Measurements from ENCODE around the gene SLC39A9.

DNA sequence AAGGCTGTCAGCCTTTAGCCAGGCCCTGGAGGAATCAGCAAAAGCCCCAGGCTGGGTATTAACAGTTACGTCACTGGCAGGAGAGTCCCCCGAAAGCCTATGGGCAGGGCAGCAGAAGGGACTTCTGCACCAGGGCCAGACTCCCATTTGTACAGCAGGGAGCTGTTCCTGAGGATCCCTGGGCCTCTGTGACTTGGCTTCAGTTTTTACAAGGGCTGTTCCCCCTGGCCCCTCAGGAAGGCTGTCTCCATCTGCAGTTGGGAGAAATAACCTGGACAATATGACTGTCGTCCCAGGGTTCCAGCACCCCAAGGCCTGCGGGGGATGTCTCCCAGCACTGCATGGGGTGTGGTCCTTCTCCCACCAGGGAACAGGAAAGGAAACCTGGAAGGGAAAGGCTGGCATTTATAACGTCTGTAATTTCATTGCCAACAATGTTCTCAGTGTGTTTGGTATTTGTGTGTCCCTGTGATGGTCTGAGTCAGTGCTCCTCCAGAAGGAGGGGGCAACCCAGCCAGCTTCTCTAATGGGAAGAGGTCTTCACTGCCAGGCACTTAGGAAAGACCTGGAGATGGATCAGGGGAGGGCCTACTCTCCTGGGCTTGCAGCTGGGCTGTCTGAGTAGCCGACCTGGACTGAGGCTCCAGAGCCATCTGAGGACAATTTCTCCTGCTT, 42.7 kb upstream of the SLC39A9 start:
- TF ChIP-seq CSDC2 (CRISPR knock-in tag; IDR thresholded peaks at IDR 0.05) (no peak), TOX (CRISPR knock-in tag; IDR thresholded peaks at IDR 0.05; ENCODE audit: borderline replicate concordance) (no peak), SNAI2 (CRISPR knock-in tag; IDR thresholded peaks at IDR 0.05) (no peak), GLIS3 (CRISPR knock-in tag; IDR thresholded peaks at IDR 0.05) (no peak), ZFP30 (CRISPR knock-in tag; IDR thresholded peaks at IDR 0.05) (no peak)
- TF ChIP-seq, protein P1, sequence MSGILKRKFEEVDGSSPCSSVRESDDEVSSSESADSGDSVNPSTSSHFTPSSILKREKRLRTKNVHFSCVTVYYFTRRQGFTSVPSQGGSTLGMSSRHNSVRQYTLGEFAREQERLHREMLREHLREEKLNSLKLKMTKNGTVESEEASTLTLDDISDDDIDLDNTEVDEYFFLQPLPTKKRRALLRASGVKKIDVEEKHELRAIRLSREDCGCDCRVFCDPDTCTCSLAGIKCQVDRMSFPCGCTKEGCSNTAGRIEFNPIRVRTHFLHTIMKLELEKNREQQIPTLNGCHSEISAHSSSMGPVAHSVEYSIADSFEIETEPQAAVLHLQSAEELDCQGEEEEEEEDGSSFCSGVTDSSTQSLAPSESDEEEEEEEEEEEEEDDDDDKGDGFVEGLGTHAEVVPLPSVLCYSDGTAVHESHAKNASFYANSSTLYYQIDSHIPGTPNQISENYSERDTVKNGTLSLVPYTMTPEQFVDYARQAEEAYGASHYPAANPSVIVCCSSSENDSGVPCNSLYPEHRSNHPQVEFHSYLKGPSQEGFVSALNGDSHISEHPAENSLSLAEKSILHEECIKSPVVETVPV (CRISPR knock-in tag; IDR thresholded peaks at IDR 0.05): no peak
- TF ChIP-seq, protein P2, sequence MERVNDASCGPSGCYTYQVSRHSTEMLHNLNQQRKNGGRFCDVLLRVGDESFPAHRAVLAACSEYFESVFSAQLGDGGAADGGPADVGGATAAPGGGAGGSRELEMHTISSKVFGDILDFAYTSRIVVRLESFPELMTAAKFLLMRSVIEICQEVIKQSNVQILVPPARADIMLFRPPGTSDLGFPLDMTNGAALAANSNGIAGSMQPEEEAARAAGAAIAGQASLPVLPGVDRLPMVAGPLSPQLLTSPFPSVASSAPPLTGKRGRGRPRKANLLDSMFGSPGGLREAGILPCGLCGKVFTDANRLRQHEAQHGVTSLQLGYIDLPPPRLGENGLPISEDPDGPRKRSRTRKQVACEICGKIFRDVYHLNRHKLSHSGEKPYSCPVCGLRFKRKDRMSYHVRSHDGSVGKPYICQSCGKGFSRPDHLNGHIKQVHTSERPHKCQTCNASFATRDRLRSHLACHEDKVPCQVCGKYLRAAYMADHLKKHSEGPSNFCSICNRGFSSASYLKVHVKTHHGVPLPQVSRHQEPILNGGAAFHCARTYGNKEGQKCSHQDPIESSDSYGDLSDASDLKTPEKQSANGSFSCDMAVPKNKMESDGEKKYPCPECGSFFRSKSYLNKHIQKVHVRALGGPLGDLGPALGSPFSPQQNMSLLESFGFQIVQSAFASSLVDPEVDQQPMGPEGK (CRISPR knock-in tag; IDR thresholded peaks at IDR 0.05; ENCODE audit: borderline replicate concordance): no peak

All from SK-N-SH treated with all-trans-retinoic acid at 6 μM for 48 hours (cell line).